RWPE2 (cell line): ENCODE measurements around the gene WDR35.

Experiments used
- ATAC-seq: fragments of 200-7000 bp; cut with Tn5 transposase; 3 replicates; pipeline ENCODE4 v1.9.1; 2021; ENCODE audit warnings: low read depth
- DNase-seq: peaks from one replicate; pipeline ENCODE4 v3.0.0-alpha.2; 2020; ENCODE audit warnings: low spot score
- H3K27ac ChIP-seq: fragments of 450-650 bp; 2 replicates; pipeline ENCODE4 v1.5.1; 2017; ENCODE audit warnings: mild to moderate bottlenecking; ENCODE audit not compliant: poor library complexity, severe bottlenecking
- H3K27me3 ChIP-seq: fragments of 250-450 bp; sonication (Bioruptor Pico); 2 replicates; pipeline ENCODE4 v1.5.1; 2021; ENCODE audit warnings: mild to moderate bottlenecking, moderate library complexity; ENCODE audit not compliant: insufficient read depth, poor library complexity, severe bottlenecking
- H3K36me3 ChIP-seq: fragments of 250-450 bp; sonication (Bioruptor Pico); 2 replicates; pipeline ENCODE4 v1.5.1; 2020; ENCODE audit warnings: low read depth, mild to moderate bottlenecking, moderate library complexity
- H3K4me1 ChIP-seq: fragments of 250-450 bp; sonication (Bioruptor Pico); 2 replicates; pipeline ENCODE4 v1.5.1; 2021; ENCODE audit warnings: mild to moderate bottlenecking, moderate library complexity; ENCODE audit not compliant: insufficient read depth, poor library complexity, severe bottlenecking
- H3K4me3 ChIP-seq: fragments of 250-450 bp; sonication (Bioruptor Pico); 2 replicates; pipeline ENCODE4 v1.5.1; 2021; ENCODE audit warnings: mild to moderate bottlenecking, moderate library complexity; ENCODE audit not compliant: severe bottlenecking
- H3K9me3 ChIP-seq: fragments of 250-450 bp; sonication (Bioruptor Pico); 2 replicates; pipeline ENCODE4 v1.5.1; 2021; ENCODE audit warnings: mild to moderate bottlenecking, moderate library complexity; ENCODE audit not compliant: severe bottlenecking
- TF ChIP-seq, protein P1 (sequence below): fragments of 450-650 bp; IDR thresholded peaks from one replicate; pipeline ENCODE4 v1.5.1; 2017; ENCODE audit warnings: mild to moderate bottlenecking, moderate library complexity; ENCODE audit not compliant: poor library complexity, severe bottlenecking

Gene WDR35

DNA sequence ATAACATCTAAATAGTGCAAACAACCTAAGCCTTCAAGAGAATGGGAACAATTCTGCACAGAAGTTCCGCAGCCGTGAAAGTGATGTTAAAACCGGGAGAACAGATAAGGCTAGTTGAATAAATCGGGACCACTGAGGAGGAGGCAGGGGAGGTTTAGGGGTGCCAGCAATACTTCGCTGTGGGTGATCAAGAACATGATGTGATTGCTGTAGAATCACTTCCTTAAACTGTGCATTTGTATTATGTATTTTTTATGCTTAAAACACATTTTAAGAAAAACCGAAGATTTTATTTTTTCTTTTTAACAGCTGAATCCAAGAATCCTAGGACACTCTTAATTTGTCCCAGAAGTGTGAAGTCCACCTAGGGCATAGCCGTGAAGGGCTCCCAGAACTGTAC is 121.7 kb downstream of the WDR35 start:
- H3K27ac ChIP-seq: no peak overlapping the region
- DNase-seq (no peak), ATAC-seq (no peak)
- H3K36me3 ChIP-seq: no peaks in the 10 kb centered on the region
- H3K9me3 ChIP-seq: no peaks in the 10 kb centered on the region
- TF ChIP-seq, protein P1, sequence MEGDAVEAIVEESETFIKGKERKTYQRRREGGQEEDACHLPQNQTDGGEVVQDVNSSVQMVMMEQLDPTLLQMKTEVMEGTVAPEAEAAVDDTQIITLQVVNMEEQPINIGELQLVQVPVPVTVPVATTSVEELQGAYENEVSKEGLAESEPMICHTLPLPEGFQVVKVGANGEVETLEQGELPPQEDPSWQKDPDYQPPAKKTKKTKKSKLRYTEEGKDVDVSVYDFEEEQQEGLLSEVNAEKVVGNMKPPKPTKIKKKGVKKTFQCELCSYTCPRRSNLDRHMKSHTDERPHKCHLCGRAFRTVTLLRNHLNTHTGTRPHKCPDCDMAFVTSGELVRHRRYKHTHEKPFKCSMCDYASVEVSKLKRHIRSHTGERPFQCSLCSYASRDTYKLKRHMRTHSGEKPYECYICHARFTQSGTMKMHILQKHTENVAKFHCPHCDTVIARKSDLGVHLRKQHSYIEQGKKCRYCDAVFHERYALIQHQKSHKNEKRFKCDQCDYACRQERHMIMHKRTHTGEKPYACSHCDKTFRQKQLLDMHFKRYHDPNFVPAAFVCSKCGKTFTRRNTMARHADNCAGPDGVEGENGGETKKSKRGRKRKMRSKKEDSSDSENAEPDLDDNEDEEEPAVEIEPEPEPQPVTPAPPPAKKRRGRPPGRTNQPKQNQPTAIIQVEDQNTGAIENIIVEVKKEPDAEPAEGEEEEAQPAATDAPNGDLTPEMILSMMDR: no peak
- no peak overlapping the region for H3K4me3 ChIP-seq
- H3K27me3 ChIP-seq: no peaks in the 10 kb centered on the region
- H3K4me1 ChIP-seq: no peaks in the 10 kb centered on the region

DNA sequence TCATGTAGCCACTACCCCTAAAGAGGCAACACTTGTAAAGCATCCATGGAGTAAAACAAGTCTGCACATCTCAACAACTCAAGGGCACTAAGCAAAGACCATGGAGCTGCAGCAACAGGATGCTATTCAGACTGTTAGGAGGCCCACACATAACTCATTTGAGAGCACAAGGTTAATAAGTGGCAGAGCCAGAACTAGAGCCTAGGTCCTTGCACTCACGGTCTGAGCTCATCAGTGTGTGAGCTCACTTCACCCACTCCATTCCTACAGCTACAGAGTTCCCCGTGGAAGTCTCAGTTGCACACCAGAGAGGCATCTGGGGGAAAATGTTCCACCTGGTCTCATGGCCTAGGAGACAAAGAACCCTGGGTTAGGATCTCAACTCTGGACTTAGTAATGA is 123.1 kb downstream of the WDR35 start:
- Histone ChIP-seq H3K36me3 (no peaks in the 10 kb centered on the region), H3K4me1 (no peaks in the 10 kb centered on the region), H3K27ac (no peak overlapping the region), H3K27me3 (no peaks in the 10 kb centered on the region), H3K4me3 (no peak overlapping the region), H3K9me3 (no peaks in the 10 kb centered on the region)
- no peak for ATAC-seq
- TF ChIP-seq, protein P1: no peak
- DNase-seq: no peak

DNA sequence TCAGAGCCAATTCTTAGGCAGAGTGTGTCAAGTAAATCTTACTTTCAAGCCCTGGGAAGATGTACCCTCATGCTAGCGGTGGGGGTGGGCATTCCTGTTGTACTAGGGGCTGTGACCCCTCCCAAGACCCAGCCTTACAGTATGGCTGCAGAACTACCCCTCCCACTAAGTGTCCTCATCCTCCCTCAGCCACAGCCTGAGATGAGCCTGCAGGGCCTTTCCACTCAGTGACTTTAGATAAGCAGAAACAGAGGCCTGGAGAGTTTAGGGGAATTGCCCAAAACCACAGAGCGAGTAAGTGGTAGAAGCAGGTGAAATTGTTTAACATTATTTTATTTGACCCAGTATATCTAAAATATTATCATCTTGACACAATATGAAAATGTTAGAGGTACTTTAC is 124.8 kb downstream of the WDR35 start:
- ATAC-seq: no peak
- no peak for DNase-seq
- no peak overlapping the region for H3K4me3 ChIP-seq
- TF ChIP-seq, protein P1: no peak
- no peak overlapping the region for H3K27ac ChIP-seq
- no peaks in the 10 kb centered on the region for H3K9me3 ChIP-seq
- no peaks in the 10 kb centered on the region for H3K36me3 ChIP-seq
- H3K4me1 ChIP-seq: peaks cover 4% of the 10 kb centered on the region
- H3K27me3 ChIP-seq: no peaks in the 10 kb centered on the region

DNA sequence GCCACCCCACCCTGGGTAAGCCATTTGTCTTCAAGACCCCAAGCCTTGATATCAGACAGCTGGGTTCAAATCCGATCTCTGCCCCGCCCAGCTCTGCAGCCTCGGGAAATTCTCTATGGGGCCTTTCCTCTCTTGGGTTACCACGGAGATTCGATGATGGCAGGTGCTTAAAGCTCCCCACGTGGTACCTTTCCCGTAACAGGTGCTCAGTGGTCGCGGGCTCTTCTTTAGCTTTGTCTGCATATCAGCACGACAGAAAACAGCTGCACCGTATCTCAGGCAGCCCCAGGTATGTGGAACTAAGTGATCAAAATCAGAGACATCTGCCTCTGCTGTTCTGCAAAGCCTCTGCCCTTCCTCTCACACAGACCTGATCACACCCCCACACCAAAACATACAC is 125.5 kb downstream of the WDR35 start:
- TF ChIP-seq, protein P1: no peak
- Histone ChIP-seq H3K27ac (no peak overlapping the region), H3K36me3 (no peaks in the 10 kb centered on the region), H3K27me3 (no peaks in the 10 kb centered on the region), H3K4me3 (no peak overlapping the region), H3K4me1 (peaks cover 9% of the 10 kb centered on the region), H3K9me3 (no peaks in the 10 kb centered on the region)
- ATAC-seq: no peak
- DNase-seq: no peak

DNA sequence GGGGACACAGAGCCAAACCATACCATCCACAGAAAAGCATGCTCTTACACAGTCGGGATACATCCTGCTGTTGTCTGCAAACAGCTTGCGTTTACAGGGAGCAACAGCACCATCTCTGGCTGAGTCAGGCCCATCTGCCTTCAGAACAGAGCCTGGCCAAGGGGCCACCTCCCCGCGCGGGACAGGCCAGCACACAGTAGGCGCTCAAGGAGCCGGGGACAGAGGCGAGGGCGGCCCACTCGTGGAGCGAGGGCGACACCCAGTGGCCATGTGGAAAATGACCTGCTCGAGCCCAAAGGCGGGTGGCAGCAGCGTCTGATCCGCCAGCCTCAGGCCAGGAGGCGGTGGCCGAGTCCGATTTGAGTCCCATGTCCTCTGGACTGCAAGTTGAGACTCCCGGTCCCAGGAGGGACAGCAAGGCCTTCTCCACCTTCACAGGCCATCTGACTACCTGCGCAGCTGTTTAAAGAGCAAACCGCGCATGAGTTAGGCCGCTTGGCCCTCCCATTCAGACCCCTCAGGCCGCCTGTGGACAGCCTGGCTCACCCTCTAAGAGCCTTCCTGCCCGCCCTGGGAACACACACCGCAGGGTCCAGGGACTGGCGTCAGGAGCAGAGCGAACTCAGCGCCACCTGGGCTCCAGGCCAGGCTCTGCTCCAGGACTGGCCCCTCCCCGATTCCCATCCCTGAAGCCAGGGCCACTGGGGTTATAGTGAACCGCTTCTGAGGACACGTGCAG is 126.4 kb downstream of the WDR35 start:
- Histone ChIP-seq H3K9me3 (no peaks in the 10 kb centered on the region), H3K27ac (no peak overlapping the region), H3K4me3 (no peak overlapping the region), H3K36me3 (no peaks in the 10 kb centered on the region), H3K4me1 (peaks cover 9% of the 10 kb centered on the region), H3K27me3 (no peaks in the 10 kb centered on the region)
- TF ChIP-seq, protein P1: peak; percentile 96
- DNase-seq: no peak
- peak; percentile 75 for ATAC-seq
